Mesenchymal stem cell (in vitro differentiated cells and primary cell): ENCODE results near the gene GGCT.
A peak's percentile ranks its signal among the peaks of the same experiment; 100 is the strongest.

ENCODE experiments used
- DNase-seq: peaks from one replicate; pipeline ENCODE4 v3.0.0-alpha.2; 2013
- H2AFZ ChIP-seq: one replicate; pipeline ENCODE4 v1.6.1; 2013; ENCODE audit warnings: low read depth, mild to moderate bottlenecking, control low read depth, inconsistent platforms, low read length, moderate library complexity
- H2AK5ac ChIP-seq: 2 replicates; pipeline ENCODE4 v1.6.1; 2013; ENCODE audit warnings: low read length, moderate library complexity, mild to moderate bottlenecking, inconsistent platforms; ENCODE audit not compliant: severe bottlenecking
- H2BK120ac ChIP-seq: one replicate; pipeline ENCODE4 v1.6.1; 2013; ENCODE audit warnings: low read depth, mild to moderate bottlenecking, inconsistent platforms, low read length, moderate library complexity
- H2BK12ac ChIP-seq, 2 experiments: one replicate each; pipeline ENCODE4 v1.6.1; 2013; ENCODE audit warnings: inconsistent platforms in 2 of 2, low read length in 2 of 2, mild to moderate bottlenecking in 2 of 2, moderate library complexity in 2 of 2, control low read depth in 1 of 2
- H2BK15ac ChIP-seq: one replicate; pipeline ENCODE4 v1.6.1; 2013; ENCODE audit warnings: mild to moderate bottlenecking, low read depth, inconsistent platforms; ENCODE audit not compliant: poor library complexity, severe bottlenecking
- H2BK5ac ChIP-seq: 2 replicates; pipeline ENCODE4 v1.6.1; 2013; ENCODE audit warnings: low read depth, mild to moderate bottlenecking, low read length, control low read depth, inconsistent platforms; ENCODE audit not compliant: poor library complexity, severe bottlenecking
- H3K14ac ChIP-seq, 2 experiments: one replicate each; pipeline ENCODE4 v1.6.1; 2013; ENCODE audit warnings: inconsistent platforms in 2 of 2, low read length in 2 of 2, control low read depth in 1 of 2, mild to moderate bottlenecking in 1 of 2, moderate library complexity in 1 of 2
- H3K18ac ChIP-seq, 2 experiments: one replicate each; pipeline ENCODE4 v1.6.1; 2013; ENCODE audit warnings: inconsistent platforms in 2 of 2, low read length in 2 of 2, control low read depth in 1 of 2, low read depth in 1 of 2, mild to moderate bottlenecking in 1 of 2
- H3K23ac ChIP-seq, 2 experiments: one replicate each; pipeline ENCODE4 v1.6.1; 2013; ENCODE audit warnings: inconsistent platforms in 2 of 2, low read length in 2 of 2, mild to moderate bottlenecking in 2 of 2, moderate library complexity in 2 of 2, control low read depth in 1 of 2
- H3K27ac ChIP-seq: 2 replicates; pipeline ENCODE4 v1.5.1; 2013; ENCODE audit warnings: mild to moderate bottlenecking, moderate library complexity, low read length, control low read depth, inconsistent platforms; ENCODE audit not compliant: poor library complexity, severe bottlenecking
- H3K27me3 ChIP-seq, 2 experiments: 2 replicates each; pipeline versions ENCODE4 v1.6.1 to v1.7.0; 2013; ENCODE audit warnings: low read length in 2 of 2, mild to moderate bottlenecking in 2 of 2, moderate library complexity in 2 of 2, control low read depth in 1 of 2, inconsistent platforms in 1 of 2; ENCODE audit not compliant: control insufficient read depth in 1 of 2, insufficient read depth in 1 of 2
- H3K36me3 ChIP-seq, 2 experiments: 2 replicates each; pipeline versions ENCODE4 v1.6.1 to v1.7.0; 2013; ENCODE audit warnings: low read length in 2 of 2, control low read depth in 1 of 2, inconsistent platforms in 1 of 2, low read depth in 1 of 2, mild to moderate bottlenecking in 1 of 2; ENCODE audit not compliant: insufficient read depth in 2 of 2, control insufficient read depth in 1 of 2
- H3K4ac ChIP-seq, 2 experiments: one replicate each; pipeline ENCODE4 v1.6.1; 2013; ENCODE audit warnings: inconsistent platforms in 2 of 2, low read length in 2 of 2, mild to moderate bottlenecking in 2 of 2, moderate library complexity in 2 of 2, control low read depth in 1 of 2, low read depth in 1 of 2
- H3K4me1 ChIP-seq: 2 replicates; pipeline ENCODE4 v1.6.1; 2013; ENCODE audit warnings: low read depth, low read length, control low read depth; ENCODE audit not compliant: control insufficient read depth, insufficient read depth
- H3K4me2 ChIP-seq: 2 replicates; pipeline ENCODE4 v1.6.1; 2013; ENCODE audit warnings: low read length, mild to moderate bottlenecking, inconsistent platforms; ENCODE audit not compliant: poor library complexity, severe bottlenecking
- H3K4me3 ChIP-seq, 2 experiments: 2 replicates each; pipeline versions ENCODE4 v1.5.1 to v1.7.0; 2013; ENCODE audit warnings: low read length in 2 of 2, mild to moderate bottlenecking in 2 of 2, control low read depth in 1 of 2, low read depth in 1 of 2; ENCODE audit not compliant: insufficient read depth in 1 of 2
- H3K79me1 ChIP-seq: replicated peaks from 2 replicates; pipeline ENCODE4 v1.6.1; 2013; ENCODE audit warnings: mild to moderate bottlenecking, control low read depth, low read length, inconsistent platforms; ENCODE audit not compliant: poor library complexity, severe bottlenecking
- H3K9ac ChIP-seq: 2 replicates; pipeline ENCODE4 v1.7.0; 2013; ENCODE audit warnings: mild to moderate bottlenecking, low read length, moderate library complexity
- H3K9me3 ChIP-seq: 2 replicates; pipeline ENCODE4 v1.7.0; 2013; ENCODE audit warnings: mild to moderate bottlenecking, low read length; ENCODE audit not compliant: control insufficient read depth
- H4K8ac ChIP-seq: one replicate; pipeline ENCODE4 v1.6.1; 2013; ENCODE audit warnings: inconsistent platforms, mild to moderate bottlenecking, low read length, moderate library complexity
- H4K91ac ChIP-seq: one replicate; pipeline ENCODE4 v1.6.1; 2013; ENCODE audit warnings: mild to moderate bottlenecking, low read length, inconsistent platforms
- WGBS: methylation state at CpG from one replicate; pipeline ENCODE4 v1.1.7; 2013; ENCODE audit warnings: mixed read lengths; 5-methylcytosine and 5-hydroxymethylcytosine counted together

The GGCT gene

DNA sequence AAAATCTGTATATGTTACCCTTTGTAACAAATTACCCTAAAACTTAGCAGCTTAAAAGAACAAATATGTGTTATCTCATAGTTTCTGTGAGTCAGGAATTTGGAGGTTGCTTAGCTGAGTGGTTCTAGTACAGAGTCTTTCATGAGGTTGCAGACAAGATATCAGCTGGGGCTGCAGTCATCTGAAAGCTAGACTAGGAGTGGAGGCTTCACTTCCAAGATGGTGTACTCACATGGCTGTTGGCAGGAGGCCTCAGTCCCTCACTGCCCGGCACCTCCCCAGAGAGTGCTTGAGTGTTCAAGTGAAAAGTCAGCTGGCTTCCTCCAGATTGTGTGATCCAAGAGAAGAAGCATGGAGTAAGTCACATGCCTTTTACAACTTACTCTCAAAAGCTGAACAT is 16.9 kb upstream of the GGCT start:
- no peak overlapping the region for H4K8ac ChIP-seq
- H3K4me3 ChIP-seq = peak overlapping the region in 1 of 2 experiments; percentile 13
- no peaks in the 10 kb centered on the region for H3K9me3 ChIP-seq
- H2AK5ac ChIP-seq = no peak overlapping the region
- WGBS = 79% methylated on average over 1 of the region's 1 CpG
- no peak overlapping the region for H2BK12ac ChIP-seq
- peaks cover 3% of the 10 kb centered on the region for H3K4me1 ChIP-seq
- peak; percentile 45 for DNase-seq
- no peaks in the 10 kb centered on the region for H3K27me3 ChIP-seq
- no peak overlapping the region for H2BK120ac ChIP-seq
- no peaks in the 10 kb centered on the region for H3K79me1 ChIP-seq
- H3K36me3 ChIP-seq = peaks cover 0 to 3% of the 10 kb centered on the region in 2 experiments
- H3K27ac ChIP-seq = no peak overlapping the region
- H3K18ac ChIP-seq = no peak overlapping the region
- no peak overlapping the region for H2BK5ac ChIP-seq
- no peak overlapping the region for H3K14ac ChIP-seq
- H3K4ac ChIP-seq = no peak overlapping the region
- no peak overlapping the region for H3K4me2 ChIP-seq
- H4K91ac ChIP-seq = no peak overlapping the region
- H3K9ac ChIP-seq = peak overlapping the region; percentile 63
- H2AFZ ChIP-seq = no peak overlapping the region
- H2BK15ac ChIP-seq = peak overlapping the region; percentile 76
- no peak overlapping the region for H3K23ac ChIP-seq

DNA sequence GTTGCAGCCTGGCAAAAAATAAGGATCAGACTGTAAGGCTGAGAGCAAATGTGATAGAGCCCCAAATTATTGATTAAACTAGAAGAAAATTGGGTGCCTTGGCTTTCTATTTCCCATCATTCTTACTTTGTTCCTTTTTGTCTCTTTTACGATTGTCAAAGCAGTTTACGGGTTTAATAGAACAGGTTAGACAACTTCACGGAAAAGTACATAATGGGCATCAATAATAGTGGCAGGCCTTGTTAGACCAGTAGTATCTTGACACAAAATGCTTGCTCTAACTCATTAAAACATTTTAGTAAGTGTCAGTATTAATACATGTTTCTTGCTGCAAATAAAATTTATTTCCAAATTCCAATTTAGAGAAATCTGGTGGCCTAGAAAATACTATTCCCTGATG is 14.5 kb upstream of the GGCT start:
- WGBS = 100% methylated on average over 2 of the region's 3 CpGs
- H4K91ac ChIP-seq = no peak overlapping the region

DNA sequence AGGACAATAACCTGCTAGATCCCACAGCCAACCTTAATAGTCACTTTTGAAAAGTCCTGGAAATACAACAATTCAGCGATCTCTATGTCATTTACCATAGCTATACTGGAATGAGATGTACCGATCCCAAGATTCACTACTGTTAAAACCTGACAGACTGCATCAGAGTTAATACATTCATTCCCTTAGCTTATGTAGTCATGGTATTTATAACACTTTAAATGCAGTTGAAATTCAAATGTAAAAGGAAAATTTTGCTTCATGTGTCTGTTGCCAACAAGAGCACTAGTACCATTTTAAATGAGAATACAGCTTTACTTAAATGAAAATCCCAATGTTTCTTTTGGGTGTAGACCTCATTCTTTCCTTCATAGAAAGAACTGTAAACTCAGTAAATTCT is 11.1 kb upstream of the GGCT start:
- Histone ChIP-seq H3K4me2 (no peak overlapping the region), H3K79me1 (no peaks in the 10 kb centered on the region), H2BK12ac (no peak overlapping the region), H3K14ac (no peak overlapping the region), H2AK5ac (no peak overlapping the region), H3K9ac (no peak overlapping the region), H3K23ac (no peak overlapping the region), H3K36me3 (peaks cover 0 to 3% of the 10 kb centered on the region in 2 experiments), H3K18ac (no peak overlapping the region), H2BK15ac (no peak overlapping the region), H3K4me1 (no peaks in the 10 kb centered on the region), H4K8ac (no peak overlapping the region), H2BK120ac (no peak overlapping the region), H3K9me3 (no peaks in the 10 kb centered on the region), H3K27ac (no peak overlapping the region), H4K91ac (no peak overlapping the region), H3K4me3 (no peak overlapping the region), H2AFZ (no peak overlapping the region), H3K4ac (no peak overlapping the region), H2BK5ac (no peak overlapping the region), H3K27me3 (no peaks in the 10 kb centered on the region)
- no peak for DNase-seq
- 100% methylated on average over 1 of the region's 2 CpGs for WGBS

More for the DNA sequence above, 14.5 kb upstream of the GGCT start:
- Histone ChIP-seq H3K4me3 (no peak overlapping the region), H3K9me3 (no peaks in the 10 kb centered on the region), H3K27ac (no peak overlapping the region), H3K4ac (no peak overlapping the region), H3K36me3 (peaks cover 0 to 3% of the 10 kb centered on the region in 2 experiments), H2BK12ac (no peak overlapping the region), H3K27me3 (no peaks in the 10 kb centered on the region), H3K9ac (no peak overlapping the region), H3K4me2 (no peak overlapping the region), H3K4me1 (peaks cover 2% of the 10 kb centered on the region), H2BK120ac (no peak overlapping the region), H2BK15ac (no peak overlapping the region), H2AFZ (no peak overlapping the region), H2BK5ac (no peak overlapping the region), H3K79me1 (no peaks in the 10 kb centered on the region), H3K18ac (no peak overlapping the region), H3K14ac (no peak overlapping the region), H2AK5ac (no peak overlapping the region), H4K8ac (no peak overlapping the region), H3K23ac (no peak overlapping the region)
- no peak for DNase-seq

DNA sequence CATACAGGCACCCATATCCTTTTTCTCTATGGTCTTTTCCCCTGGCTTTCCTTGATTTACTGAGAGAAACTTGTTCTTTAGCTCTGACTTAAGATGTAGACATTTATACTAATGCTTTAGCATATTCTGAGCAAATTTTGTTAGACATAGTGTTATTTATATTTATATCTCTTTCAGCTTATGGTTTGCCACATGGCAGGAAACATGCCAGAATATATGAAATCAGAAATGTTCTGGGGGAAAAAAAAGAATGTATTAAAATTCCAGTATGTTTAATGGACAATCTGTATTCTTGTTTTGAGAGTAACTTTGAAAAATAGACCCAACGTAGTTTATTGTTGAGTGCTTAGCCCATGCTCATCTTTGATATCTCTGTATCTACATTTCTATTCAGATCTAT is 10.1 kb upstream of the GGCT start:
- Histone ChIP-seq H4K91ac (no peak overlapping the region), H3K4me1 (no peaks in the 10 kb centered on the region), H2BK120ac (no peak overlapping the region), H2AK5ac (no peak overlapping the region), H3K14ac (no peak overlapping the region), H2BK5ac (no peak overlapping the region), H3K79me1 (no peaks in the 10 kb centered on the region), H3K36me3 (peaks cover 0 to 3% of the 10 kb centered on the region in 2 experiments), H3K4me2 (no peak overlapping the region), H2BK12ac (no peak overlapping the region), H3K4ac (no peak overlapping the region), H3K9me3 (no peaks in the 10 kb centered on the region), H2BK15ac (no peak overlapping the region), H3K4me3 (no peak overlapping the region), H4K8ac (no peak overlapping the region), H3K23ac (no peak overlapping the region), H3K27me3 (no peaks in the 10 kb centered on the region), H3K27ac (no peak overlapping the region), H2AFZ (no peak overlapping the region), H3K9ac (no peak overlapping the region), H3K18ac (no peak overlapping the region)
- no CpG with 5 or more reads among the region's 1 CpG for WGBS
- DNase-seq = no peak
